HL-60/S4 treated with retinoic acid at 250 ng/mL for 4 days and 3 days (cell line): Measurements from ENCODE around the gene RGS11.

Experiments used
- in situ Hi-C: fragments of 300-500 bp; cut with MboI; formaldehyde crosslinking; loops from 2 replicates; pipeline ENCODE4 v1.7.0; 2022; ENCODE audit warnings: low sequenced_read_pairs

The RGS11 gene

GRCh38 chr16:275786-276232, at the start of gene RGS11:
Gene RGS11 (minus strand): TSS chr16:275944. CDS start chr16:275911, 33 bp downstream.
- in situ Hi-C loops: no loop called here

GRCh38 chr16:324451-325334, 48.9 kb upstream of the RGS11 start:
- in situ Hi-C loops: no loop called here

- in situ Hi-C loops: no loop called here
These were observed 48.4 kb upstream of the RGS11 start for GRCh38 chr16:324201-324450.

- in situ Hi-C loops: no loop called here
These were observed 46.9 kb upstream of the RGS11 start for GRCh38 chr16:322476-323143.

GRCh38 chr16:321532-321931, 45.8 kb upstream of the RGS11 start:
- in situ Hi-C loops: no loop called here

GRCh38 chr16:320206-320605, 44.5 kb upstream of the RGS11 start:
- in situ Hi-C loops: no loop called here

- in situ Hi-C loops: no loop called here
These were observed 42.9 kb upstream of the RGS11 start for GRCh38 chr16:318628-319027.

GRCh38 chr16:317583-317982, 41.8 kb upstream of the RGS11 start:
- in situ Hi-C loops: no loop called here

- in situ Hi-C loops: no loop called here
These were observed 41.2 kb upstream of the RGS11 start for GRCh38 chr16:316741-317464.

GRCh38 chr16:314795-315299, 39.1 kb upstream of the RGS11 start:
- in situ Hi-C loops: no loop called here

GRCh38 chr16:314351-314750, 38.6 kb upstream of the RGS11 start:
- in situ Hi-C loops: no loop called here

GRCh38 chr16:311725-312124, 36.0 kb upstream of the RGS11 start:
- in situ Hi-C loops: no loop called here

- in situ Hi-C loops: no loop called here
These were observed 33.7 kb upstream of the RGS11 start for GRCh38 chr16:309476-309875.

GRCh38 chr16:307691-308312, 32.1 kb upstream of the RGS11 start:
- in situ Hi-C loops: no loop called here

GRCh38 chr16:306911-307370, 31.2 kb upstream of the RGS11 start:
- in situ Hi-C loops: no loop called here

- in situ Hi-C loops: no loop called here
These were observed 30.3 kb upstream of the RGS11 start for GRCh38 chr16:305916-306626.

- in situ Hi-C loops: no loop called here
These were observed 28.2 kb upstream of the RGS11 start for GRCh38 chr16:303760-304505.

GRCh38 chr16:301950-302349, 26.2 kb upstream of the RGS11 start:
- in situ Hi-C loops: no loop called here

- in situ Hi-C loops: no loop called here
These were observed 25.5 kb upstream of the RGS11 start for GRCh38 chr16:301235-301634.

- in situ Hi-C loops: no loop called here
These were observed 22.1 kb upstream of the RGS11 start for GRCh38 chr16:297832-298231.
